GM18499 (cell line): ENCODE measurements around the gene DMXL2.
"Not testable (repeated sequence)": the region's sequence is repeated elsewhere in the genome, so short reads cannot be mapped to it uniquely, and the experiment has no call there.

Experiments
- ATAC-seq: cut with Tn5 transposase; IDR thresholded peaks from one replicate; pipeline ENCODE4 v1.9.1; 2021; ENCODE audit warnings: moderate number of reproducible peaks; ENCODE audit not compliant: insufficient read depth, unreplicated experiment

DMXL2 gene, protein sequence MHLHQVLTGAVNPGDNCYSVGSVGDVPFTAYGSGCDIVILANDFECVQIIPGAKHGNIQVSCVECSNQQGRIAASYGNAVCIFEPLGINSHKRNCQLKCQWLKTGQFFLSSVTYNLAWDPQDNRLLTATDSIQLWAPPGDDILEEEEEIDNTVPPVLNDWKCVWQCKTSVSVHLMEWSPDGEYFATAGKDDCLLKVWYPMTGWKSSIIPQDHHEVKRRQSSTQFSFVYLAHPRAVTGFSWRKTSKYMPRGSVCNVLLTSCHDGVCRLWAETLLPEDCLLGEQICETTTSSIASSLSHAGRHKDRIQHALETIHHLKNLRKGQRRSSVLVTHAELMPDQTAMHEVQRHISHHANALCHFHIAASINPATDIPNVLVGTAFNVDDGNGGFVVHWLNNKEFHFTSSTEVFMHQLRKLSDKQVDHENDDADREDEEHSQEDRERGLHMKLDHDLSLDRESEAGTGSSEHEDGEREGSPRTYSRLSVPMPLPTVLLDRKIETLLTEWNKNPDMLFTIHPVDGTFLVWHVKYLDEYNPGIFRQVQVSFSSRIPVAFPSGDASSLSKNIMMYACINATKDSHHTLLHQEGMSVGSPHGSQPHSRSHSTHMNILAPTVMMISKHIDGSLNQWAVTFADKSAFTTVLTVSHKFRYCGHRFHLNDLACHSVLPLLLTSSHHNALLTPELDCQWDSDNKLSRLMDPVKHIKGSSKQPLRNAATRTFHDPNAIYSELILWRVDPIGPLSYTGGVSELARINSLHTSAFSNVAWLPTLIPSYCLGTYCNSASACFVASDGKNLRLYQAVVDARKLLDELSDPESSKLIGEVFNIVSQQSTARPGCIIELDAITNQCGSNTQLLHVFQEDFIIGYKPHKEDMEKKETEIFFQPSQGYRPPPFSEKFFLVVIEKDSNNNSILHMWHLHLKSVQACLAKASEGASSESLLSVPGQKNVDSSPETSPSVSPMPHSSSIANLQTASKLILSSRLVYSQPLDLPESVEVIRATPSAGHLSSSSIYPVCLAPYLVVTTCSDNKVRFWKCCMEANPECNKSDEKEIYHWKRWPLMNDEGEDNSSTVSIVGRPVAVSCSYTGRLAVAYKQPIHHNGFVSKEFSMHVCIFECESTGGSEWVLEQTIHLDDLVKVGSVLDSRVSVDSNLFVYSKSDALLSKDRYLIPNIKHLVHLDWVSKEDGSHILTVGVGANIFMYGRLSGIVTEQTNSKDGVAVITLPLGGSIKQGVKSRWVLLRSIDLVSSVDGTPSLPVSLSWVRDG (N-terminal part only)

DNA sequence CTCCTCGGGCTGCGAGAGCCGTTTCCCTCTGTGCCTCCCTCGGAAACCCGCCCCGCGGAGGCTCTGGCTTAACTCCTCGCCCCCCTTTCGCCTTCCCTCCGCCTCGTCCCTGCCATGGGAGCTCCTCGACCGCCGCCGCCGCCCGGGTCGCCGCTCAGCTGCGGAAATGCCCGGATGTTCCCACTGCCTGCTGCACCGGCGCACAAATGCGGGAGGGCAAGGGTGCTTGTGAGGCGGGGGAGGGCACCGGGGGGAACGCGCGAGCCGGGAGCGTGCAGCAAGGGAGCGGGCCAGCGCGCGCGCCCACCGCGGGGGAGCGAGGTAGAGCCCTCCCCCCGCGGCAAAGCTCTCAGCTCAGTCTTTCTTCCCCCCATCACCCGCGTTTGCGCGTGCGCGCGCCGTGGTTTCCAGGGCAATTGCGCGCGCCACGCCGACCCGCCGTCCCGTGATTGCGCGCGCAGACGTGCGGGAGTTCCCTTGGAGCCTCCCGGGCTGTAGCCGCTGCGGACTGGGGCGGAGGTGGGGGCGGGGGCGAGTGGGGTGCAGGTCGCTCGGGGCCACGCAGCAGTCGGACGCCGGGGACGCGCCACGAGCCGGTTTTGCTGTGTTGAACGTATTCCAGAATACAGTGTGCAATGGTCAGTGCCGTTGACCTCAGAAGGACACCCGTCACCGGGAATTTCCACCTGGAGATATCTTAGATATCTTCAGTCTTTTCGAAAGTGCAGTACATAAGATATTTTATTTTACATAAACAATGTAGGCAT, at the start of gene DMXL2:
Gene DMXL2 (minus strand): TSS at position 168 of the 767 bp plus-strand sequence. CDS start 226 bp downstream, outside the sequence.
- ATAC-seq, result no peak

DNA sequence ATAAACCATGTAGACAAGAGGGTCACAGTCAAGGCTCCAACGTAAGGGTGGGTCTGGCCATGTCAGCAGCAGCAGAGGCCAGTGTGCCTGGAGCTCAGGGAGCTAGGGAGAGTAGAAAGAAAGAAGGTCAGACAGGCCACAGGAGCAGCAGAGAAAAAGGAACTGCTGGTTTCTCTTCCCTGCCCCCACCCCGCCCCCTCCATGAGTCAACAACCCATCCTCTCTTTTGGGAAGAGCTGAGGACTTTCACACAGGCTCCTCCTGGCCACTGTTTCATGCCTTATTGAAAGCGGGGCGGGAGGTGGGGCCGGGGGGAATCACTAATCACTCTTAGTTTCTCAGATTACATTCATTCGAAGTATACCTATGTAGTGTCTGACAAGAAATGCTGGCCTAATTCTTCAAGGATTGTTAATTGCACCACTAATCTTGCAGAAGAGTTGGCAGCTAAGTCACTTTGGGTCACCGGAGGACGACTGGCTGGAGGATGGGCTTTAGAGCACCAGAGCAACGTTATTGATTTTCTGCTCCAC, 49.6 kb upstream of the DMXL2 start:
- ATAC-seq, result no peak

DNA sequence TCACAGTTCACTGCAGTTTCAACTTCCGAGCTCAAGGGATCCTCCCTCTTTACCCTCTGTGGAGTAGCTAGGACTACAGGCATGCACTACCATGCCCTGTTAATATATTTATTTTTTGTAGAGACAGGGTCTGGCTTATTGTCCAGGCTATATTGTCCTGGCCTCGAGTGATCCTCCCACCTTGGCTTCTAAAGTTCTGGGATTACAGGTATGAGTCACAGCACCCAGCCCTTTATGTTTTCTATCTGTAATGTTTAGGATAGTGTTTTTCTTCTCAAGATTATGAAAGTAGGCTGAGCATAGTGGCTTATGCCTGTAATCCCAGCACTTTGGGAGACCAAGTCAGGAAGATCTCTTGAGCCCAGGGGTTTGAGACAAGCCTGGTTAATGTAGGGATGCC, 46.8 kb upstream of the DMXL2 start:
- no peak for ATAC-seq

DNA sequence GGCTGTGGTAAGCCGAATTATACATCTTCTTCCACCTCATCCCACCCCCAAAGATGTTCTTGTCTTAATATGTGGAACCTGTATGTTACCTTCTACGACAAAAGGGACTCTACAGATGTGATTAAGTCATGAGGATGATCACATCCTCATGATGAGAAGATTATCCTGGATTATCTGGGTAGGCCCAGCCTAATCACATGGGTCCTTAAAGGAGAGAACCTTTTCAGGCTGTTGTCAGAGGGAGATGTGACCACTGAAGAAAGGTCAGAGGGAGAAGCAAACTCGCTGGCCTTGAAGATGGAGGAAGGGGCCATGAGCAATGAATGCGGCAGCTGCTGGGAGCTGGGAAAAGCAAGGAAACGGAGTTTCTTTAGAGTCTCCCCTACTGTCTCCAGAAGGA, 45.9 kb upstream of the DMXL2 start:
- no peak for ATAC-seq

DNA sequence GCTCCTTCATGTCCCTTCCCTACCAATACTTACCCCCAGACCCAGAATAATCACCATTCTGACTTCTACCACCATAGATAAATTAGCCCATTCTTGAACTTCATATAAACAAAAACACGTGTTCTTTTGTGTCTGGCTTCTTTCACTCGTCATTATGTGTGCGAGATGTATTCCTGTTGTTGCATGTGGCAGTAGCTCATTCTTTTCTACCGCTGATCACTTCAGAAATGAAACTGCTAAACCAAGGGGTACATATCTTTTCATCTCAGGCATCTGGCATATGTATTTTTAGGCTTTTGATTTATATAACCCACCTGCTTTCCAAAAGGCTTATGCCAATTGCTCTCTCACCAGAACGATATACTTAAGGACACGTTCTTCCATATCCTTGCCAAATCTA, 44.9 kb upstream of the DMXL2 start:
- no peak for ATAC-seq

DNA sequence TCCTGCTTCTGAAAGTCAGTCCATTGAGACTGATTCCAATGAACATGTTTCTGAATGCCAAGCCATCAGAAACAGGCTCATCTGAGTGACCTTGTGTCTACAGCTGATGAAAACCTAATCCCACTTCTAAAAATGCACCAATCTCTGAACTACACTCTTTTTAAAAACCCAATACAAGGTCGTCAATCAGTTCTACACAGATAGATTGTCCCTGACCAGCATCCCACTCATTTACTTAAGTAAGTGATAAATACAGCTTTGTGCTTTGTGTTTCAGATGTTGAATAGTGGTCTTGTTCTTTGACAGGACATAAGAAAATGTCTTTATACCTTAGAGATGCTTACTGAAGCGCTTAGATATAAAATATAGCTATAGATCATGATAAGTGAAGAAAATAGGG, 38.5 kb upstream of the DMXL2 start:
- ATAC-seq, result no peak

DNA sequence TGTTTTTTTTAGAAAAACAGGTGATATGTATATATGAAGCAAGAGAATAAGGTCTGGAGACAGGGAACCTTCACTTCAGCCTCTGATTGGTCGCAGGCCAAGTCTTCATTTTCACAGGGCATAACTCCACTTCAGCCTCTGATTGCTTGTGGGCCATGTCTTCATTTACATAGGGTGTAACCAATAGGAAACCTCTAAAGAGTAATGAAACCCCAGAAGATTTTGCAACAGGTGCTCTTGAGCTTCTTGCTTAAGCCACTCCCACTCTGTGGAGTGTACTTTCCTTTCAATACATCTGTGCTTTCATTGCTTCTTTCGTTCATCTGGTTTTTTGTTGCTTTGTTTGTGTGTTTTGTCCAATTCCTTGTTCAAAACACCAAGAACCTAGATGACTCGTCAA, 36.1 kb upstream of the DMXL2 start:
- ATAC-seq, result no peak

DNA sequence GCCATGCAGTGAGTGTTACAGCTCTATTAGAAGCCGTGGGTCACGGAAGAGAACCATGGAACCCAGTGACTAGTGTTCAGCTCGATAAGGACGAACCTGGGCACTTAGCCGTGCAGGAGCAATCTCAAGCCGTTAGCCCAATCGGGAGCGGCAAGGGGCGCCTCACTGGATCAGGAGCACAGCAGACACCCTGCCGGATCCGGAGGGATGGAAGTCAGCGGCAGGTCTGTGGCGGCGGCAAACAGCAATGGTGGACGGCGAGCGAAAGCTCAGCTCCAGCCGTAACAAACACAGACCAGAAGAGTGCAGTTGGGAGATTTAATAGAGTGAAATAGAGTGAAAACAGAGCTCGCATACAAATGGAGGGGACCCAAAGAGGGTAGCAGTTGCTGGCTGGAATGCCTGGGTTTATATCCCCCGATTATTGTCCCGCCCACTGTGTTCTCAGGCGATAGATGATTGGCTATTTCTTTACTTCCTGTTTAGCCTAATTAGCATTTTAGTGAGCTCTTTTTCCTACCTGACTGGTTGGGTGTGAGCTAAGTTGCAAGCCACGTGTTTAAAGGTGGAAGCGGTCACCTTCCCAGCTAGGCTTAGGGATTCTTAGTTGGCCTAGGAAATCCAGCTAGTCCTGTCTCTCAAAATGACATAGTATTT, 33.0 kb upstream of the DMXL2 start:
- not testable (repeated sequence) for ATAC-seq

DNA sequence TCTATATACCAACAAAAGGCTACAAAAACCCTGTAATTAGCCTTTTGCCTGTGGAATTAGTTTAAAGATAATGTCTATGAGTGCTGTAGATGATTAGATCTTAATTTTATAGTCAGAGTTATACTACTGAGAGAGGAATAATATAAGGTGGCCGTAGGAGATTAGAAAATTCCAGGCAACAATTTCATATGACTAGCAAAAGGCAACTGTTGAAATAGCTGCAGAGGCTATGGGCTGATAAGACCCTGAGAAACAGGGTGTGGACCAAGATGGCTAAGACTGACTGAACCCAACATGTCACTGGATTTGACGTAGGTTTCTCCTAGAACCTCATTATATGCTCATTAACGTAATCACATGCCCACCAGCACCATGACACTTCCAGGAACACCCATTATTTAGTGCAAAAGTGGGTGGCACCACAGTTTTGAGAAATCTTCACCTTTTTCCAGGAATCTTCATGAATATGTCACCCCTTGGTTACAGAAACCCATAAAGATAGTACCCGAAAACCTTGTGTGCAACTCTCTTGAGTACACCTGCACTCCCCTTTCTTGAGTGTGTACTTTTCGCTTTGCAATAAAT, 29.6 kb upstream of the DMXL2 start:
- no peak for ATAC-seq

DNA sequence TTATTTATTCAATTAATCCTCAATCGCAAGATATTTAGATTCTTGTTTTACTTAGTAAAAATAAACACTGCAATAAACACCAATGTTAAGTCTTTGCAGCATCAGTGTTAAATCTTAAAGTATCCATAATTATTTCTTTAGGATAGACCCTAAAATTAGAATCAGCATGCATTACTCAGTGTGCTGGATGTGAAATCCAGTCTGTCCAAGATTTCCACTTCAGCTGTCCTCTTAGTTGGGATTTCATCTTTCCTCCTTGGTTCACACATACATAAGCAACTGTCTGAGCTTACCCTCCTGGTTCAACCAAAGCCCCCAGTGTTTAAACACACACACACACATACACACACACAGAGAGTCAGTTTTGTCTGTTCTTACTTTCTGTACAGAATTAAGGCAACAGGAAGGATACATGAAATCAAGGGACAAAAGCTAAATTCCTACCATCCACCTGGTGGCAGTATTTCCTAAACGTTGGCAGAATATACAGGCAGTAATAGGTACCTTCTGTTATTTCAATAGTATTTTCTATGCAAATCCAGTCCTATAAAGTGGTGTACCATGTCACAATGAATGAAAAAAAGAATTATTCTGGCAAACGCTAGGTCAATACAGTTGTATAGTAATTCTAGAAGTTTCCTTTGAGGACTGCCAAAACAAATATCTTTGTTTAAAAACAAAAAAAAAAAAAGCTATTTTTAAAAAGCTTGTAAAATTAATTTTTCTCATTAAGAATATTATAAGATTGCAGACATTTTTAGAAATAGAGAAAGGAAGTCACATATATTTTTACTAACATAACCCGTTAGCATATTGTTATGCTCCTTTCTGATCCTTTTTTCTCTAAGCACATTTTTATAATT, 27.3 kb upstream of the DMXL2 start:
- no peak for ATAC-seq

DNA sequence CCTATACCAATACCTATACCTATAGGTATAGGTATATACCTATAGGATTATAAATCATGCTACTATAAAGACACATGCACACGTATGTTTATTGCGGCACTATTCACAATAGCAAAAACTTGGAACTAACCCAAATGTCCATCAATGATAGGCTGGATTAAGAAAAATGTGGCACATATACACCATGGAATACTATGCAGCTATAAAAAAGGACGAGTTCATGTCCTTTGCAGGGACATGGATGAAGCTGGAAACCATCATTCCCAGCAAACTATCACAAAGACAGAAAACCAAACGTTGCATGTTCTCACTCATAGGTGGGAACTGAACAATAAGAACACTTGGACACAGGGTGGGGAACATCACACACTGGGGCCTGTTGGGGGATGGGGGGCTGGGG, 26.1 kb upstream of the DMXL2 start:
- ATAC-seq, result not testable (repeated sequence)

DNA sequence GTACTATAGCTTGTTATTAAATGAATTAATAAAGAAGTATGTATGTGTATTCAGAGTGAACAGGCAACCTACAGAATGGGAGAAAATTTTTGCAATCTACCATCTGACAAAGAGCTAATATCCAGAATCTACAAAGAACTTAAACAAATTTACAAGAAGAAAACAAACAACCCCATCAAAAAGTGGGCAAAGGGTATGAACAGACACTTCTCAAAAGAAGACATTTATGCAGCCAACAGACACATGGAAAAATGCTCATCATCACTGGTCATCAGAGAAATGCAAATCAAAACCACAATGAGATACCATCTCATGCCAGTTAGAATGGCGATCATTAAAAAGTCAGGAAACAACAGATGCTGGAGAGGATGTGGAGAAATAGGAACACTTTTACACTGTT, 25.5 kb upstream of the DMXL2 start:
- not testable (repeated sequence) for ATAC-seq

DNA sequence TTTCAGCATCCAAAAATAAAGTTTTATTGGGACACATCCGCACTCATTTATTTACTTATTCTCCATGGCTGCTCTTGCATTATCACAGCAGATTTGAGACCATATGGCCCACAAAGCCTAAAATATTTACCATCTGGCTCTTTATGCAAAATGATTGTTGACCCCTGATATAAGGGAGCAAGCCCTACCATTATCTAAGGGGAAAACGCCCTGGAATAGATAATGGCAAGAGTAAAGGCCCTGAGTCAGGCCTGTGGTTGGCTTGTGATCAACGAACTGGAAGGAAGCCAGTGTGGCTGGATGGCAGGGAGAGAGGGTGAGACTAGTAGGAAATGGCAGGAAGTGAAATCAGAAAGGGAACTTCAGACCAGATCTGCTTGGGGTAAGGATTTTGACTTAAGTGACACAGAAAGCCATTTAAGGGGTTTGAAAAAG, 24.6 kb upstream of the DMXL2 start:
- ATAC-seq, result no peak

DNA sequence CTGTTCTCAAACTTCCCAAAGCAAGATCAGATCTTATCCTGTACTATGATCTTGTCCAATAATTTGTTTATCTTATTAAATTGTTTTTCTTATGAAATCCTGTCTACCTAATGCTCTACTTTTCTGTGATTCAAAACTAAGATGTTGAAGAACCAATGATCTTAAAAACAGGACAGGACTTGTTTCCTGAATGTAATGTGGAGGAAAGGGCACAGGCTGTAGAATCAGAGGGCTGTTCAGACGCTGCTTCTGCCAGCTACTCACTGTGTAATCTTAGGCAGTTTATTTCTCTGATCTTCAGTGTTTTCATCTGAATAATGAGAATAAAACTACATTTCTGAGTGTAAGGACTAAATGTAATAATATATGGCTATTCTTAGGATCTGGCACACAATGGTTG, 20.1 kb upstream of the DMXL2 start:
- ATAC-seq, result no peak

DNA sequence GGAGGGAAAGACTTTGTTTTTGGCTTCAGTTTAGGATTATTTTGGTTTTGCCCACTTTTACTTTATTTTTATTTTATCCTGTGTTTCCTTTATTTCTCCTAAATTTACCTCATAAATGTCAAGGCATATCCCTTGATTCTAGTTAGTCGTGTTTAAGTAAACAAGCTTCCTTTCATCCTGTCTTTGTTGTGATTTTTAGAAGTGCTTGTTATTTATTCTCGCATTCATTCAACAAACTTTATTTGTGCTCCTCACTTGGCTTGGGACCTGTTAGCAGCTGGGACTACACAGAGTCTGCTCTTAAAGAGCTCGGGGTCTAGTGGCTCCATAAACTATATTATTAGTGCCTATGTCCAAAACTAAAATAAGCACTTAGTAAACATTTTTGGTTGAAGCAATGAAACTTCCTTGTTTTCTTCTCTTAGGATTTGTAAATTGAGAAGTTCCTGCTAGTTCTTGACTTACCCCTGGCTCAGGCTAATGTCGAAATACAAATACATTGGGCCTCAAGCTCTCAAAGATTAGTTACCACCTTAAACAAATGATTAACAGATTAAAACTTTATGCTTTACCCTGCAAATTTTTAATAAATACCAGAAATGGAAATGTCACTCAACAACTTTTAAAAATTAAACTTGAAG, 19.0 kb upstream of the DMXL2 start:
- ATAC-seq, result no peak

DNA sequence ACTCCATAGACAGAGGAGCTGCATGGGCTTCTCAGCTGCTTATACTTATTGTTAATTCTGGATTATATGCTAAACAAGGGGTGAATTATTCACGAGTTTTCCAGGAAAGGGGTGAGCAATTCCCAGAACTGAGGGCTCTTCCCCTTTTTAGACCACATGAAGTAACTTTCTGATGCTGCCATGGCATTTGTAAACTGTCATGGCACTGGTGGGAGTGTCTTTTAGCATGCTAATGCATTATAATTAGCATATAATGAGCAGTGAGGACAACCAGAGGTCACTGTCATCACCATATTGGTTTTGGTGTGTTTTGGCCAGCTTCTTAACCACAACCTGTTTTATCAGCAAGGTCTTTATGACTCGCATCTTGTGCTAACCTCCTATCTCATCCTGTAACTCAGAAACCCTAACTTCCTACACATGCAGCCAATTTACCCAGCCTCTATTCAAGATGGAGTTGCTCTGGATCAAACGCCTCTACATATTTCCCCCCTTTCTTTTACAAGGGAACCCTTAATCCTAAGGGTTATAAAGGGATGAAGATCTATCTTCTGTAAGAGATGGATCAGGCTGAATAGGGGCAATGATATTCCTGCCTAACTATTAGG, 12.1 kb upstream of the DMXL2 start:
- no peak for ATAC-seq

DNA sequence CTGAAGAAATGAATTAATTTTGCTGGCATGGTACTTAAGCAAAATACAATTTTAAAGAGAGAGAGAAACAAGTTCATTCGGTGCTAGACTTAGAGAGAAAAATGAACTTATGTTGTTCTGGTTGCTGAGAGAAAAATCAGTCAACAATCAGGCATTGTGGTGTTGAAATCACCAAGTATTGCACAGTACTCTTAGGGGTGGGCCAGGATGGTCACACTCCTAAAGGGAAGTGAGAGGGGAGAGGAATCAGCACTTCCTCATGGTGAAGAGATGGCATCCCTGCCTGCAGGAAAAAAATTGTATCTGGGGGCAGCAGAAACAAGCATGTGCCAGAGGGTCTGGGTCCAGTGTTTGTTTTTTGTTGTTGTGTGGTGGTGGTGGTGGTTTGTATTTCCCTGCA, 7.0 kb upstream of the DMXL2 start:
- ATAC-seq, result no peak
